Measurements from ENCODE around the gene TRPM5. TPM values are rescaled to one million over a fixed set of nuclear protein-coding genes. Genes with fewer than 3 reads are reported as not detected.
A peak's percentile ranks its signal among the peaks of the same experiment; 100 is the strongest.

The TRPM5 gene
- total and polyA plus RNA-seq, 8 donors, result 0.15 to 11.6 (median 0.45) TPM; not detected in 1

DNA sequence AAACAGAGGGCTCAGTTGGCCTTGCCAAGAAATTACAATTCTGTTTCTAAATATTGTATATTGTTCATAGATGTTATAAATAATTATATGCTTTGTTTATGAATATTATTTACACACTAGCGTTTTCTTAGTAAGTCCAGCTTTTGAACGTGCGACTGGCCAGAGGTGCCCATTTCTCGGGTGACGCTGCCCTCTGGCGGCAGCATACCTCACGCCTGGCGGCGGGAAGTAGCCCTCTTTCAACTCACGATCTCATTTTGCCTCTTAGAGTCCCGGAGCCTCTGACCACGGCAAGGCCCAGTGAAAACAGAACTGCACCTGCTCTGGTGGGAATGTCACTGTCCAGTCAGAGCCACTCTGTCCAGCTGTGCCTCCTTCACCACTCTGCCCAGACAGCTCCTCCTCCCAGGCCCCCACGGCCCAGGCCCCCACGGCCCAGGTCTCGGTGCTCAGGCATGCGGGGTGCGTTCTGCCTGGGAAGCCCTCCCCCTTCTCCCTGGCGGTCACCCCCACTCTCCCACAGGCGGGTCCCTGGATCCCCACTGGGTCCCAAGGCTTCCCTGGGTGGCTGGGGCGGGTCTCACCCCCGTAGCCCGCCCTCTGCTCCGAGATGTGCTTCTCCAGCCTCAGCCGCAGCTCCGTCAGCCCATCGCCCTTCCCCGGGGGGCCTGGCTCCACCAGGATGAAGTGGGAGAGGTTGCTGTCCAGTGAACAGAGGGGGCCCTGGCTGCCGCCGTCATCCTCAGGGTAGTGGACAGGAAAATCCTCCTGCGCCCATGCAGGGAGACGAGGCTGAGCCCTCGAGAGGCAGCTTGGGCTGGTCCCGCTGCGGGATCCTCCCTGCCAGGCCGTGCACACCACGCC, 24.4 kb downstream of the TRPM5 start:
- Histone ChIP-seq H3K9me3 (no peaks in the 10 kb centered on the region), H3K4me3 (no peak overlapping the region), H3K4me1 (peaks cover 9 to 17% (median 14%) of the 10 kb centered on the region in 4 donors), H3K27me3 (peaks cover 0 to 22% (median 5%) of the 10 kb centered on the region in 3 donors), H3K36me3 (no peaks in the 10 kb centered on the region), H3K27ac (peak overlapping the region in 1 of 5 donors; percentile 66)
- intact Hi-C loops (cut with DNase I; ENCODE audit: low total_unique reads), result loop anchor here (2.0 kb wide), 1 partner anchor 225 kb away; no protein-coding TSS in a partner anchor
- 52 to 56% (median 55%) methylated on average over 32 to 36 of the region's 36 CpGs for WGBS, 5 donors
- DNase-seq, result peak; percentile 84 to 94
- TF ChIP-seq POLR2A (IDR thresholded peaks at IDR 0.05) (no peak), EP300 (IDR thresholded peaks at IDR 0.05) (no peak)
- TF ChIP-seq, protein P1, sequence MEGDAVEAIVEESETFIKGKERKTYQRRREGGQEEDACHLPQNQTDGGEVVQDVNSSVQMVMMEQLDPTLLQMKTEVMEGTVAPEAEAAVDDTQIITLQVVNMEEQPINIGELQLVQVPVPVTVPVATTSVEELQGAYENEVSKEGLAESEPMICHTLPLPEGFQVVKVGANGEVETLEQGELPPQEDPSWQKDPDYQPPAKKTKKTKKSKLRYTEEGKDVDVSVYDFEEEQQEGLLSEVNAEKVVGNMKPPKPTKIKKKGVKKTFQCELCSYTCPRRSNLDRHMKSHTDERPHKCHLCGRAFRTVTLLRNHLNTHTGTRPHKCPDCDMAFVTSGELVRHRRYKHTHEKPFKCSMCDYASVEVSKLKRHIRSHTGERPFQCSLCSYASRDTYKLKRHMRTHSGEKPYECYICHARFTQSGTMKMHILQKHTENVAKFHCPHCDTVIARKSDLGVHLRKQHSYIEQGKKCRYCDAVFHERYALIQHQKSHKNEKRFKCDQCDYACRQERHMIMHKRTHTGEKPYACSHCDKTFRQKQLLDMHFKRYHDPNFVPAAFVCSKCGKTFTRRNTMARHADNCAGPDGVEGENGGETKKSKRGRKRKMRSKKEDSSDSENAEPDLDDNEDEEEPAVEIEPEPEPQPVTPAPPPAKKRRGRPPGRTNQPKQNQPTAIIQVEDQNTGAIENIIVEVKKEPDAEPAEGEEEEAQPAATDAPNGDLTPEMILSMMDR (IDR thresholded peaks at IDR 0.05), result peak in 6 of 7 experiments; percentile 7 to 89 (median 78)

DNA sequence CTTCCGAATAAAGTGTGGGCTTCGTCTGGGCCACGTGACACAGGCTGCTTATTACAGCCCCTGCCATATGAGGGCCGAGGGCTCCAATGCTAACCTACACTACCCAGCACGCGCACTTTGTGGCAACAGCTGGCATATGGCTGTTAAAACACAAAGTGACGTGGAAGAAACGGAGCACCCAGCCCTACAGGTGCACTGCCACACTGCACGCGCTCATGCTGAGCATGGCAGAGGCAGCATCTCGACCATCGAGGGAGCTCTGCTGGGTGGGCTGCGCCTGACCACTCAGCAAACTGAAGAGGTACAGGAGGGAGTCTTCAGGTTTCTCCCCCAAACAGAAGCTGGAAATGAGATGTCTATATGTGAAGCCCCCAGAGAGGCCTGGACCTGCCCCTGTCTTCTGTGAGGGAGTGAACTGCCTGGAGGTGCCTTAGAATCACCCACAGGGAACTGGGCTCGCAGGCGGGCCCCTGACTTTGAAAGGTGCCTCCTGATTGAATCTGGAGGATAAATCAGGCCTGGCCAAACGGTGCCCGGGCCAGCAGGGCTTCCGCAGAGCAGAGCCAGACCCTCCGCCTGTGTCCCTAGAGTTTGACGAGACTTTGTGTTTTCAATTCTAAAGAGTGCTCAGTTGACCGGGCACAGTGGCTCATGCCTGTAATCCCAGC, 25.5 kb downstream of the TRPM5 start:
- peaks cover 9 to 17% (median 14%) of the 10 kb centered on the region in 4 donors for H3K4me1 ChIP-seq
- H3K9me3 ChIP-seq, result no peaks in the 10 kb centered on the region
- TF ChIP-seq POLR2AphosphoS5 (IDR thresholded peaks at IDR 0.05), result no peak
- TF ChIP-seq EP300 (IDR thresholded peaks at IDR 0.05), result no peak
- TF ChIP-seq, protein P1 (IDR thresholded peaks at IDR 0.05), result no peak
- no peak for TF ChIP-seq POLR2A (IDR thresholded peaks at IDR 0.05)
- WGBS, 5 donors, result 75 to 80% (median 75%) methylated on average over 20 to 21 of the region's 21 CpGs
- peaks cover 0 to 22% (median 5%) of the 10 kb centered on the region in 3 donors for H3K27me3 ChIP-seq
- no peak overlapping the region for H3K4me3 ChIP-seq
- DNase-seq, result no peak
- intact Hi-C loops (cut with DNase I; ENCODE audit: low total_unique reads), result no loop called here
- no peaks in the 10 kb centered on the region for H3K36me3 ChIP-seq
- no peak overlapping the region for H3K27ac ChIP-seq

DNA sequence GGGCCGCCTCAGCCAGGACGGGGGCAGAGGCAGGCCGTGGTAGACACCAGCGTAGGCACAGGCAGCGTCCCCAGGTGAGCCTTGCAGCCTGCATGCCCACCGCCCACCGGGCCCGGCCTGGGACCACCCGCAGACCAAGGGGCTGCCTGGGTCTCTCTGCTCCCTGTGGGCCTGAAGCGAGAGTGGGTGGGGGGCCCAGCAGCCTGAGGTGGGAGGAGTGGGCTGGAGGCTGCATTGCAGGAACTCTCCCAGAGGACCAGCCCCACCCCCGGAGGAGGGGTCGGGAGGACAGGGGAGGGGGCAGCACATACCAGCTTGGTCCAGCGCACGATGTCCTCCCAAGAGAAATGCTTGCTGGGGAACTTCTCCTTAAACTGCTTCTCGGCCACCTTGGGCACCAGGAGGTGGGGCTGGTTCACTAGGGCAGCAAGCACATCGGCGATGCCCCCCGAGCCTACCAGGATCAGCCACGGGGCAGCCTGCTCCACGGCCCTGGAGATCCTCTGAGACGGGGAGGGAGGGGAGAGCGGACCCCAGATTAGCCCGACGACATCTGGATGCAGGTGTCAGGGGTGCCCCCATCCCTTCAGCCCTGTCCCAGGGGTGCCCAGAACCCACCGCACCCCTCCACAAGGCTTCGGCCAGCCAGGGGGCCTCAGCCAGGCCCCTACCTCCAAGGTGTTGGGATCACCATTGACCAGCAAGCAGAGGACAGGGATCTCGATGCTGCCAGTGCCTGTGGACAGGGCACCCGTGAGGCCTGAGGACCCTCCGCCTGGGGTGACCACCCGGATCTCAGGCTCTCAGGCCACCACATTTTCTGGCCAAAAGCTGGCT, 26.2 kb downstream of the TRPM5 start:
- Histone ChIP-seq H3K4me3 (no peak overlapping the region), H3K27ac (no peak overlapping the region), H3K4me1 (peaks cover 9 to 17% (median 14%) of the 10 kb centered on the region in 4 donors), H3K9me3 (no peaks in the 10 kb centered on the region), H3K27me3 (peaks cover 0 to 20% (median 5%) of the 10 kb centered on the region in 3 donors), H3K36me3 (no peaks in the 10 kb centered on the region)
- intact Hi-C loops (cut with DNase I; ENCODE audit: low total_unique reads), result no loop called here
- DNase-seq, result no peak
- no peak for TF ChIP-seq EP300 (IDR thresholded peaks at IDR 0.05)
- TF ChIP-seq POLR2AphosphoS5 (IDR thresholded peaks at IDR 0.05), result no peak
- 80 to 89% (median 84%) methylated on average over 18 to 30 of the region's 30 CpGs for WGBS, 5 donors

DNA sequence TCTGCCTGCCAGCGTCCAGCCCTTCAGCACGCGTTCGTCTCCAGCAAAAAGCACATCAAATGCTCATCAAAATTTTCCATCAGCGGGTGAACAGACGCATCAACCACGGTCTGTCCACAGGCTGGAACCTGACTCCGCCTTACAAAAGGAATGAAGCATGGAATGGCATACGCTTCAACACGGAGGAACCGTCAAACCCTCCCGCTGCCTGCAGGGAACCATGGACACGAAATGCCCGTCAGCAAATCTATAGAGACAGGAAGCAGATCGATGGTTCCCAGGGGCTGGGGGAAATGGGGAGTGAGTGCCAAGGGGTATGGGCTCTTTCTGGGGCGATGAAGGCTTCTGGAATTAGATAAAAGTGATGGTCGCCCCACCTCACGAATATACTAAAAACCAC, 27.5 kb downstream of the TRPM5 start:
- H3K9me3 ChIP-seq, result no peaks in the 10 kb centered on the region
- no peak for DNase-seq
- H3K36me3 ChIP-seq, result no peaks in the 10 kb centered on the region
- H3K4me1 ChIP-seq, result peaks cover 9 to 17% (median 14%) of the 10 kb centered on the region in 4 donors
- intact Hi-C loops (cut with DNase I; ENCODE audit: low total_unique reads), result no loop called here
- TF ChIP-seq, protein P1 (IDR thresholded peaks at IDR 0.05), result no peak
- TF ChIP-seq POLR2AphosphoS5 (IDR thresholded peaks at IDR 0.05) (no peak), EP300 (IDR thresholded peaks at IDR 0.05) (no peak), POLR2A (IDR thresholded peaks at IDR 0.05) (no peak)
- H3K27ac ChIP-seq, result no peak overlapping the region
- H3K27me3 ChIP-seq, result peaks cover 0 to 9% (median 5%) of the 10 kb centered on the region in 3 donors
- no peak overlapping the region for H3K4me3 ChIP-seq
- 83 to 87% (median 85%) methylated on average over 18 of the region's 18 CpGs for WGBS, 5 donors

All from stomach (tissue), 9 donors.